Left kidney (tissue), 2 donors: Measurements from ENCODE around the gene ZNF76. TPM values are rescaled to one million over a fixed set of nuclear protein-coding genes. Genes with fewer than 3 reads are reported as not detected.

ENCODE experiments used
- DNase-seq: peaks from one replicate; pipeline ENCODE4 v3.0.0-alpha.2; 2013
- polyA plus RNA-seq: library from polyadenylated mRNA; unstranded; fragments of 120-200 nt; gene quantifications from one replicate; pipeline ENCODE4 v1.2.1, GENCODE V29; 2013; ENCODE audit not compliant: insufficient read length

Gene ZNF76
- polyA plus RNA-seq, 1 donor = 54.6 TPM

DNA sequence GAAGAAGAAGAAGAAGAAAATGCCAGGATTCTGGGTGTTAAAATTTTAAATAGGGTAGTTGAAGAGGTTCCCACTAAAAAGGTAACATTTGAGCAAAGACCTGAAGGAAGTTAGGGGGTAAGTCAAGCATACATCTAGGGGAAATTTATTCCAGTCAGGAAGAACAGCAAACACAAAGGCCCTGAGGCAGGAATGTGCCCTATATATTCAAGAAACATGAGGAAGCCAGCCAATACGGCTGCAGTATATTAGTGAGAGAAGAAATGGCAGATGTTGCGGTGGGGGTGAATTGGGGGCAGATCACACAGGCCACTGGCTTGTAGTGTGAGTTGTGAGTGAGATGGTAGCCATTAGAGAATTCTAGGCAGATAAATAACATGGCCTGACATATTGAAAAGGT is 6.0 kb downstream of the ZNF76 start:
- no peak for DNase-seq

DNA sequence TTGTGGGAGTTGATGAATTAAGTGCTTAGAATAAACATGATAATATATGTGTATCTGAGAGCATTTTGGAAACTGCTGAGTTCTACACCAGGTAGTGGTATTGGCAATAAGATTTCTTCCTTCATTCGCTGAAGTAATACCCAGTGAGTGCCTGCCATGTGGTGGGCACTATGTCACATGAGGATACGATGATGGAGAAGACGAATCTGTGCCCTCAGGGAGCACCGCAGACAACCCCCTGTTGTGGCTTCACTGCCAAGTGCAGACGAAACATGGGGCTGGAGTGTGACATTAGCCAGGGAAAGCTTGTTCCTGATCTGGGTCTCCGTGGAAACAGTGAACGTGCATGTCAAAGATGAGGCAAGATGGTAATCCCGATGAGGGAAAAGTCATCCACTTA is 7.9 kb downstream of the ZNF76 start:
- DNase-seq = no peak

DNA sequence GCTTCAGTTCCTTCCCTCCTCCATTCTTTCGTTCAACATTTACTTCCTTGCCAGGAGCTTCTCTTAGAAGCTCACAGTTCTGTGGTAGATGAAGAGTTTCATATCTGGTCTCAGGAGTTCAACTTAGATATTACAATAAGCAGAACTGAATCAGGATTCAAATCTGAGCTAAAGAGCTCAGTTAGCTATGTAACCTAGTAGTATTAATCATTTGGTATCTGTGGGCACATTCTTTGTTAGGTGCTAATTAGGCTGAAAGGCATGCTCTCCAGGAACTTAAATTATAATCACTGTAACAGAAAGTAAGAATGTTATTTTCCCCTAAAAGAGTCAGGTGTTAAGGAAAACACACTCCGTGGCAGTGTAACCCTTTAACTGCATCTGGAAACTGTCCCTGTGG is 8.4 kb downstream of the ZNF76 start:
- no peak for DNase-seq

- DNase-seq = no peak
These were observed 12.5 kb downstream of the ZNF76 start for GRCh38 chr6:35272005-35272404.

DNA sequence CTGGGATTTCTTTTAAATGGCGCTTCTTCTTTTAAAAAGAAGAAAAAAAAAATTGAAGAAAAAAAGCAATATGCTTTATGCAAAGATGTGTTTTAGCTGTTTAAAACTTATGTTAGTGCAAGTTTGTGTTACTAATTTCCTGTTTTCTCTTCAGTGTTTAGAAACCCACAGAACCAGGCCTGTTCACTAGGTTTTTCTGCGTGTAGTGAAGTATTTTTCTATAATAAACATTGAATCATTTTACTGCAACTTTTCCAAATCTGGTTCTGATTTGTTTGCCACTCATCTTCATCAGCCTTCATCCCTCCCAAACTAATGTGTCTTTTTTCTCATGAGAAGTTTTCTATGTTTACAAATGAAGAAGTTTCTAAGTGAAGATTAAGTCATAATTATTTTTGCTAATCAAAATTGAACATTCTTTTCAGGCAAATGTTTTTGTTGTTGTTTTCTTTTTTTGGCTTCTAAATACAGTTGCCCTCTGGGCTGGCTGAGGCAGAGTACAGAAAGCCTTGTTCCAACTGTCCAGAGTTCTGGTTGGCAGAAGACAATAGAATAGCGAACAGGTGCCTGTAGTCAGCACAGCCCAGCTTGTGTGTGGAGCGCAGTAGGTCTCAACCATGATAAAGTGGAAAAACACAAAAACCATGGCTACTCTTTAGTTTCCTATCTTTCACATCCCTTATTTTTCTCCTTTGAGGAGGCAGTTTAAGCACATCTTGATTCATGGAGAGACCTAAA is 14.5 kb downstream of the ZNF76 start:
- no peak for DNase-seq

- DNase-seq = no peak
These were observed 16.3 kb downstream of the ZNF76 start for GRCh38 chr6:35275744-35276260.

DNA sequence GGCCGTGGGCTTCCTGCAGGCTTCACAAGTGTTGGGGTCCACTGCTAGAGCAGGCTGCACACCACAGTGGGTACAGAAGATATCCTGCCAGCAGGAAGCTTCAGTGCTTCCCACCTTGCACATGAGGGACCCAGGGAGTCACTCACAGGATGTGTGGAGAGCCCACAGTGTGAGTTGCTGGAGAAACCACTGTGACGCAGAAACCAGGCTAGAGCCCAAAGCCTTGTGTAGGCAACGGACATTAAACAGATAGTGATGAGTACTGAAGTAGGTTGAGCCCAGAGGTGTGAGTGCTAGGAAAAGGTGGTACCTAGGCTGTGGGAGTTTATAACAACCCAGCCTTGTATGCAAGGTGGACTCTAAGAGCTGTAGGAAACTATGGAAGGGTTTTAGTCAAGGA is 19.2 kb downstream of the ZNF76 start:
- DNase-seq = no peak

DNA sequence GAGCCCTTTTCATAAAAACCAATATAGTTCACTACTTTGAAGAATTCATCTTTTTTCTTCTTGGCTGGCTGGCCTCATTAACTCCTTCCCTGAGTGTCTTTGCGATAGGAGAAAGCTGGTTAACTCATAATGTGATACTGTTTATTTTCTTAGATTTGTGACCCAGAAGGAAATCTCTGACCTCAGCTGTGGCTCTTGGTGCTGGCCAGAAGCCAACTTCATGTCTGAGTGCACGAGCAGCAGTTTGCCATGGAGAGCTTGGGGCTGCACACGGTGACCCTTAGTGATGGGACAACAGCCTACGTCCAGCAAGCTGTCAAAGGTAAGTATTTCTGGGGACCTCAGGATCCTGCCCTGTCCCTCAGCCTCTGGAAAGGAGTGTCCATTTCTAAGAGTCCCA is 21.4 kb downstream of the ZNF76 start:
- no peak for DNase-seq

GRCh38 chr6:35282472-35282871 is 22.9 kb downstream of the ZNF76 start:
- no peak for DNase-seq

GRCh38 chr6:35283361-35283760 is 23.8 kb downstream of the ZNF76 start:
- DNase-seq = no peak

- DNase-seq = no peak
These were observed 28.3 kb downstream of the ZNF76 start for GRCh38 chr6:35287671-35288396.

DNA sequence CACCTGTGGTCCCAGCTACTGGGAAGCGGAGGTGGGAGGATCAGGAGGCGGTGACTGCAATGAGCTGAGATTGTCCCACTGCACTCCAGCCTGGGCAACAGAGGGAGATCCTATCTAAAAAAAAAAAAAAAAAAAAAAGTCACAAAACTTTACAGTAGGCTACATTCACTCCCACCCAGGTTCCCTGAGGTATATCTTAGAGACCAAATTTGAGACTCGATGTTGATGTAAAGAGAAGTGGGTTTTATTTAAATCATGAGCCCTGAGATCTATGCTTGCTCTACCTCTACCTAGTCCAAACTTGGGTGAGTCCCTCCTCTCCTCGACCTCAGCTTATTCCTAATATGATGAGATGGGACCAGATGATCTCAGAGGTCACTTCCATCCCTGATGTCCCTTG is 29.3 kb downstream of the ZNF76 start:
- DNase-seq = no peak

DNA sequence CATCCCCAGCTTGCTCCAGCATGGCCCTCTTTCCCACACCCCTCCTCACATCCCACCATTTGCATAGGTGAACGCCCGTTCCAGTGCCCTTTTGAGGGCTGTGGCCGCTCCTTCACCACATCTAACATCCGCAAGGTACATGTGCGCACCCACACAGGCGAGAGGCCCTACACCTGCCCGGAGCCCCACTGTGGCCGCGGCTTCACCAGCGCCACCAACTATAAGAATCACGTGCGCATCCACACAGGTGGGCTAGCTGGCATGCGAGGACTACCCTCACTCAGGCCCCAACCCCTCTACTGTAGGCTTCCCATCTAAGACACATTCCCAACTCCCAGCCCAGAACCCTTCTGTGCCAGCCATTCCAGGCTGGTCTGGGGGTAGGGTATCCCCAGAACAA is 32.0 kb downstream of the ZNF76 start:
- DNase-seq = no peak

DNA sequence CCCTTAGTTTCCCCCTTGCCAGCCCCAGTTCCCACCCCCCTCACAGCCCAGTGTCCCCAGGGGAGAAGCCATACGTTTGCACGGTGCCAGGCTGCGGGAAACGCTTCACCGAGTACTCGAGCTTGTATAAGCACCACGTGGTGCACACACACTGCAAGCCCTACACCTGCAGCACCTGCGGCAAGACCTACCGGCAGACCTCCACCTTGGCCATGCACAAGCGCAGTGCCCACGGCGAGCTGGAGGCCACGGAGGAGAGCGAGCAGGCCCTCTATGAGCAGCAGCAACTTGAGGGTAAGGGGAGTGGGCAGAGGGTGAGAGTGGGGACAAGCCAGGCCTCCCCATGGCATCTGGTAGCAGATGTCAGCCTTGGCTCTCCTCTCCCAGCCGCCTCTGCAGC is 33.0 kb downstream of the ZNF76 start:
- no peak for DNase-seq

DNA sequence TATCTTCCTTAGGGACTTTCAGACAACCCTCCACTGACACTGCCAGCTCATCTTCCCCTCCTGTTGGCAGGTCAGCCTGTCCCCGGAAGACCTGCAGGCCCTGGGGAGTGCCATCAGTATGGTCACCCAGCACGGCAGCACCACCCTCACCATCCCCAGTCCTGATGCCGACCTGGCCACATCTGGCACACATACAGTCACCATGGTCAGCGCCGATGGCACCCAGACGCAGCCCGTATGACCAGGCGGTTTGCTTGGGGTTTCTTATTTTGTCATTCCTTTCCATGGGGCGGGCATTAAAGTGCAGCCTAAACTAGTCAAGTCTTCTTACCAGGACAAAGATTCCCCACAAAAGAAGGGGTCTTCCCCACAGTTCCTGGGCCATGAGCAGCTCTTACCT is 34.1 kb downstream of the ZNF76 start:
- DNase-seq = no peak

DNA sequence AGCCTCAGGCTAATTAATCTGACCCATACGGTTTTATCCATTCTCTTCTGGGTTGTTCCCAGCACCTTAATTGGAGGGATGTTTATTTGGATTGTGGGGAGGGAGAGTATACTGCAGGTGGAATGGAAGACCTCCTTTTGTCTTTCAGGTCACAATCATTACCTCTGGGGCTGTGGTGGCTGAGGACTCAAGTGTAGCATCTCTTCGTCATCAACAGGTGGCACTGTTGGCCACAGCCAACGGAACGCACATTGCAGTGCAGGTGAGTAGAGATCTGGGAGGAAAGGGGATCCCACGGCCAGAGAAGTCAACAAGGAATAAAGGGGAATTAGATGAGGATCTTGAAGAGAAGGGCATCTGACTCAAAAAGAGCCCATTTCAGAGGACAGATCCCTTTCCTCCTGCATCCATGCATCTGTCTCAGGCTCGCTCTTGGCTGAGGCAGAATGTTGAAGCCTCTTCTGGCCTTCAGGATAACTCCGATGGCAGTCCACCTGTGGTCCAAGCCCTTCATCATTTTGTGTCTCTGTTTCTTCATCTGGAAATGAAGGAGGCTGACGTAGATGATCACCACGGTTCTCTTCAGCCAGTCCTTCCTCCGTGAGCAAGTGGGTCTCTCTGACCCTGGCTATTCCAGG is 34.9 kb downstream of the ZNF76 start:
- DNase-seq = no peak

DNA sequence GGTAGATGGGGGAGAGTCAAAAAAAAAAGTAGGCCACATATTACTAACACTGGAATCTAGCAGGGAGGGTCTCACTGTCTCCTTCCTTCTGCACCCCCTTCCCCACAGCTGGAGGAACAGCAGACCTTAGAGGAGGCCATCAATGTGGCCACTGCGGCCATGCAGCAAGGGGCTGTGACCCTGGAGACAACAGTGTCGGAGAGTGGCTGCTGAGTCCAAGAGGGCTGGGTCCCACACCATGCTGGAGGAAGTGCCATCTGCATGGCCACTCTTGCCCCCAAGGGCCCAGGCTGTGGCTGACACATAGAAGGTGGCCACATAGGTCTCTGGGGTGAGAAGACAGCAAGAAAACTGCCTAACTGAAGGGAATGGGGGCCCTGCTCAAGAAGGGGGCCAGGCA is 35.5 kb downstream of the ZNF76 start:
- no peak for DNase-seq

- DNase-seq = no peak
These were observed 36.2 kb downstream of the ZNF76 start for GRCh38 chr6:35295521-35296315.

- no peak for DNase-seq
These were observed 37.5 kb downstream of the ZNF76 start for GRCh38 chr6:35296931-35297600.

DNA sequence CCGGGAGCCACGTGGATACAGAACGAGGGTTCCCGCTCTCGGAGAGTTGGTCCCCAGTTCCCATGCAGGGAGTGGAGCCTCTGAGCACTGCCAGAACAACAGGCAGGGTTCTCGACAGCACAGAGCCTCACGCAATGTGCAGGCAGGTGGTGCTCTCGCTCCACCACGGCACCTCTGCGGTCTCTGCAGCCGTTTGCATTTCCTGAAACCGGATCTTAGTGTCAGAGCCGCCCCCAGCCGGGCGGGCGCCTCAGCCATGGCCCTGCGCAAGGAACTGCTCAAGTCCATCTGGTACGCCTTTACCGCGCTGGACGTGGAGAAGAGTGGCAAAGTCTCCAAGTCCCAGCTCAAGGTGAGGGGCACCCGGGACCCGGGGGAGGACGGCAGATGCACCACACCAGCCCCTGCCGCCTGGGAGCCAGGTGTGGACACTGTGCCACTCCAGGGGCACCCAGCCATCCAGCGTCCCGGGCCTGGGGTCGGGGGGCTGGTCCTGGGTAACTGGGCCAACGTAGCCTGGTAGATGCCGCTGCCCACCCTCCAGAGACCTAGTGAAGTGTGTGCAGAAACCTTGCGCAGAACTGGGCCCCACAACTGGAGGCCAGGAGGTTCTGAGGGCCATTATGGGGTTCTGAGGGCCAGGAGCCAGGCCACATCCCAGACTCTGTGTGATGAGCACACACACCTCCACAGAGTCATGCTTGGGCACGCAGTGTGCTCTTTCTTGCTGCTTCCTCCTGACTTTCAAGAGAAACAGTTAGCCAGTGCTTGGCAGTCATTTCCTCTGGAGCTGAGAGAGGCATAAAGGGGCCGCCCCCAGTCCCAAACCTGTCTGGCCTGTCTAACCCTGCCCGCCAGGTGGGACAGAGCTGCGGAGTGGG is 38.3 kb downstream of the ZNF76 start, which contains the start of gene DEF6:
TSS of gene DEF6 (plus strand) at position 218 of the 881 bp plus-strand sequence. CDS start at position 257, 39 bp downstream.
- peak; percentile 85 for DNase-seq
